Fibroblast of upper back skin (primary cell): ENCODE data around the gene OPA3.

ENCODE experiments used
- DNase-seq: peaks from one replicate; pipeline ENCODE4 v3.0.0-alpha.2; 2013

The OPA3 gene

GRCh38 chr19:45597425-45598111 is 13.0 kb upstream of the OPA3 start:
- DNase-seq = no peak

- no peak for DNase-seq
Observed at GRCh38 chr19:45595814-45596213, 11.2 kb upstream of the OPA3 start.

- no peak for DNase-seq
Observed at GRCh38 chr19:45593520-45593919, 8.9 kb upstream of the OPA3 start.

- no peak for DNase-seq
Observed at GRCh38 chr19:45592366-45592765, 7.8 kb upstream of the OPA3 start.

GRCh38 chr19:45591638-45592005 is 7.0 kb upstream of the OPA3 start:
- DNase-seq = no peak

- peak; percentile 41 for DNase-seq
Observed at GRCh38 chr19:45591004-45591637, 6.5 kb upstream of the OPA3 start.

GRCh38 chr19:45590300-45591003 is 5.8 kb upstream of the OPA3 start:
- DNase-seq = no peak

- no peak for DNase-seq
Observed at GRCh38 chr19:45589768-45590167, 5.2 kb upstream of the OPA3 start.

DNA sequence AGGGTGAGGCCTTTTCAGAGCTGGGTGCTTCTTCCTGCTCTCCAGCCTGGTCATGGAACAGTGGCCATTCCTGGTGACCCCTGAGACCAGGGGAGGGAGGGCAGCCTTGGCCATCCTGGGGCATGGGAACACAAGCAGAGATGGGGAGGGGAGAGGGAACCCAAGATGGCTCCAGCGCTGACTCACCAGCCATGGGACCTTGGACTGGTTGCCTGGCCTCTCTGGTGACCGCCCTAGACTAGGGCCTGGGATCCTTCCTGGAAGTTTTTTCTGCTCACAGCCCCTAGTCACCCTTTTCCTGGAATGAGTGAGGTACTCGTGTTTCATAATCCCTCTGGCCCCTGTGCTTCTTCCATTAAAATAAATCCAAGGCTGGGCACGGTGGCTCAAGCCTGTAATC is 3.3 kb upstream of the OPA3 start:
- DNase-seq = no peak

DNA sequence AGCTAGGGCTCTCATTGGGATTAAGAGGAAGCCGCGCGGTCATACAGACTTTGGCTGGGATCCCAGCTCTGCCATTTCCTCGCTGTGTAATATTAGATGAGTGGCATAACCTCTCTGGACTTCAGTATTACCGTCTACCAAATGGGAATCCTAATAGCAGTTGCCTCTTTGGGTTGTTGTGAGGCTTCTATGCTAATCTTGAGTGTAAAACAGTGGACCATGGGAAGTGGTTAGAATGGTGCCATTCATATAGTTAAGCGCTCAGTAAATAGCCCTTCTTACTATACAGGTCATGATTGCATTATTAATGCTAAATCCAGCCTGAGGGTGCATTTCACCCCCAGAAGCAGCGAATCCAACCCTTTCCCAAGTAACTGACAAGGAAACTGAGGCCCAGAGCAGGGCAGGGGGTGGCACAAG is 566 bp upstream of the OPA3 start:
- no peak for DNase-seq

DNA sequence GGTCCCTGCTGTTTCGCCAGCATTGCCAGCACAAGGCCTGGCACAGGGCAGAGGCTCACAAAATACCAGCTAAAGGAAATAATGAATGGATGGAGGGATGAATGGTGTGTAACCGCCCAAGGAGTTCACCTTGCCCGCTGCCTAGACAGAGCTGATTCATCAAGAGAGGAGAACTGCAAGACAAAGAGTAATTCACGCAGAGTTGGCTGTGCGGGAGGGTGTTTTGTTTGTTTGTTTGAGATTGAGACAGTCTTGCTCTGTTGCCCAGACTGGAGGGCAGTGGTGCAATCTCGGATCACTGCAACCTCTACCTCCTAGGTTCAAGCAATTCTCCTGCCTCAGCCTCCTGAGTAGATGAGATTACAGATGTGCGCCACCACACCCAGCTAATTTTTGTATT is 3.0 kb downstream of the OPA3 start:
- DNase-seq = no peak

DNA sequence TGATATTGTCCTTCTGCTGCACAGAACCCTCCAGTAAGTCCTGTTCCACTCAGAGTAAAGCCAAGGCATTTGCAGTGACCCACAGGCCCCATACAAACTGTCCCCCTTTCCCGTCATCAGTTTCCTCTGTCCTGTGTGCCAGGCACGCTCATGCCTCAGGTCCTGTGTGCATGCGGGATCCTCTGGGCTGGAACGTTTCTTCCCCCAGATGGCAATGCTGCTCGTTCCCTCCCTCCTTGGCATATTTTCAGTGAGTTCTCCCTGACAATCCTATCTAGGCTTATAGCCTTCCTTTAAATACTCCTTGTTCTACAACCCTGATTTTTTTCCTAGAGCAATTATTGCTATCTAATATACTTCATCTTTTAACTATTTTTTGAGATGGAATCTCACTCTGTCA is 5.7 kb downstream of the OPA3 start:
- DNase-seq = no peak

DNA sequence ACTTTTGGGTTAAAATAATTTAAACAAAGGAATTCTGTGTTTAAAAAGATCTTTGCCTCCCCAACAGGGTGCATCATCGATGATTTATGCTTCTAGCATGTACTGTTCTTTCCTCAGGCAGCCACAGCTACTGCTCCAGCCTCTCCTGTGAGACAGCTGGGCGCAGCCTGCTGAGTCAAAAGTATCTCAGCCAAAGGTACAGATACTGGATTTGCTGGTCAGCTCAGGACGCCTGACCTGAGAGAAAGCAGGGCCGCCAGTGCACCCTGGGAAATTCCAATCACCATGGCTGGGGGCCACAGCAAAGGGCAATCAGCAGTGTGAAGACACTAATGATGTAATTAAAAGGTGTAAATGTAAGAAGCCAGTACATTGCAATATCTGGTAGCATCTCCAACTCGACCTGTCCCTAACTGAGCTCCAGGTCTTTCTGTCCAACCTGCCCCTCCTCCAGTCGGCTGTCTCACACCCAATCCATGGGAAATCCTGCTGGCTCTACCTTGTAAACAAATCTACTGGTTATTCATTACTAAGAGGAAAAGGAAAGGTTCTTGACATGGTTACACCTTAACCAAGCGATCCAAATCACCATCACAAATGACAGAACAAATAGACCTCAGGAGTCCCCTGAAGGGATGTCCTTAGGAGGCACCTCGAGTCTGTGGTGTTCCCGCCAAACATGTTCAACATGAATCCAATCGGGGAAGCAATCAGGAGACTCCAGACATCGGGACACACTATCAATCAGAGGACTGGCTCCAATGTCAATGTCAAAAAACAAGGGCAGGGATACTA is 7.3 kb downstream of the OPA3 start:
- peak; percentile 91 for DNase-seq

DNA sequence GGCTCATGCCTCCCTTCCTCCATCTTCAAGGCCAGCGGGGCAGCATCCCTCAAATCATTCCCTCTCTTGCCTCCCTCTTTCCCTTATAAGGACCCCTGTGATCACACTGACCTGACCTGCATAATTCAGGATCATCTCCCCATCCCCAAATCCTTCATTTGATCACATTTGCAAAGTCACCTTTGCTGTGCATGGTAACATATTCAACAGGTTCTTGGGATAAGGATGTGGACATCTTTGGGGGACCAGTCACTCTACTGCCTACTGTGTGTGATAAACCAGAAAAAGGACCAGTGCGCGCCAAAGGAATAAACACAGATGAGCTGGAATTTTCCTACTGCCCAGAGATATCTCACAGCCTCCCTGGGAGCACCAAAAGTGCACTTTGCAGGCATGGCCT is 7.9 kb downstream of the OPA3 start:
- no peak for DNase-seq

DNA sequence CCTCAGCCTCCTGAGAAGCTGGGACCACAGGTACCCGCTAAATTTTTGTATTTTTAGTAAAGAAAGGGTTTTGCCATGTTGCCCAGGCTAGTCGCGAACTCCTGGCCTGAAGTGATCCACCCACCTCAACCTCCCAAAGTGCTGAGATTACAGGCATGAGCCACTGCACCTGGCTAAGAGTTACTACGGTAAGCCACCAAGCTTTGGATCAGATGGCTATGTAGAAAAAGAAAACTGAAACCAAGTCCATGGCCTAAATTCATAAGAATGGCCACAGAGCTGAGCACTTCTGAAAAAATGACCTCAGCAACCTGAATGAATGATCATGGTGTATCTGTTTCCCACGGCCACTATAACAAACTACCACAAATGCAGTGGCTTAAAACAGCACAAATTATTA is 9.4 kb downstream of the OPA3 start:
- no peak for DNase-seq

GRCh38 chr19:45574526-45574925 is 10.1 kb downstream of the OPA3 start:
- DNase-seq = no peak

DNA sequence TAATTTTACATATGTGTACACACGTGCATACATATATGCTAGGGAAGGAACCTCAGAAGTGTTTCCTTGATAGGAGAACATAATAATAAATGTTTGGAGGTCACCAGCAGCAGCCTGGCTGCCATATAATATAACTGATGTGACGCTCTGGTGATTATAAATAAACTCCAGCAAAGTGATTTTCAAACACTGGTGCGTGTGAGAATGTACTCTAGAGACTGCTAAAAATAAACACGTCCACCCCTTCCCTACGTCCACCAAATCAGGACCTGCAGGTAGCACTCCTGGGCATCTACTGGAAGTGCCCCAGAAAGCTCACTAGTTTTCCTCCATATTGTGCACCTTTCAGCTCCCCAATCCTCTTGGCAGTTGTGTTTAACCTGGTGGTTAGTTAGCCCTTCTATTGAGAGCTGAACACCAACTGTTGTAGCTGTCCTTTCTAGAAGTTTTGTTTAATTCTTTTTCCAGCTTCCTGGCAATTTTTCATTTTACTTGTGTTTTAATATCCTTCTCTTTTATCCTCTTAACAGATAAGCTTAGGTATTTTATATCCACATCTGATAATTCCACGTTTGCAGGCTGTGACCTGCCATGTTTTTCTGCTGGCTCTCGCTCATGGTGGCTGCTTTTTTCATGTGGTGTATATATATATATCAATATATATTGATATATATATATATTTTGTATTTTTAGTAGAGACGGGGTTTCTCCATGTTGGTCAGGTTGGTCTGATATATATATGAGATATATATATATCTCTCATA is 13.0 kb downstream of the OPA3 start:
- no peak for DNase-seq

GRCh38 chr19:45569619-45570421 is 14.8 kb downstream of the OPA3 start:
- peak; percentile 23 for DNase-seq

DNA sequence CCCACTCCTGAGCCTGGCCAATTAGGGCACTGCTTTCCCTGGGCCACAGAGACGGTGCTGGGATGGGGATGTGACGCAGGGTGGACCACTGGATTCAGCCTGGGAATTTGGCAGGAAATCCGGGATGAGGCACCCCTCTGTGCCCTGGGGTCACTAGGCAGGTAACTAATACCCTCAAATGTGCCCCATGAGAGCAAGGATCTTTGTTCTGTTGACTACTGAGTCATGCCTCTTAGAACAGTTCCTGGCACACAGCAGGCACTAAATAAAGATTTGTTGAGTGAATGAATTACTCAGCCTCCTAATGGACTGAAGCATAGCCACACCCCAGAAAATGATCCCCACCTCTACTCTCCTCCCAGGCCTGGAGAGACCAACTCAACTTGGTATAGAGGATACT is 15.9 kb downstream of the OPA3 start:
- DNase-seq = peak; percentile 69

- no peak for DNase-seq
Observed at GRCh38 chr19:45567609-45568008, 17.0 kb downstream of the OPA3 start.

DNA sequence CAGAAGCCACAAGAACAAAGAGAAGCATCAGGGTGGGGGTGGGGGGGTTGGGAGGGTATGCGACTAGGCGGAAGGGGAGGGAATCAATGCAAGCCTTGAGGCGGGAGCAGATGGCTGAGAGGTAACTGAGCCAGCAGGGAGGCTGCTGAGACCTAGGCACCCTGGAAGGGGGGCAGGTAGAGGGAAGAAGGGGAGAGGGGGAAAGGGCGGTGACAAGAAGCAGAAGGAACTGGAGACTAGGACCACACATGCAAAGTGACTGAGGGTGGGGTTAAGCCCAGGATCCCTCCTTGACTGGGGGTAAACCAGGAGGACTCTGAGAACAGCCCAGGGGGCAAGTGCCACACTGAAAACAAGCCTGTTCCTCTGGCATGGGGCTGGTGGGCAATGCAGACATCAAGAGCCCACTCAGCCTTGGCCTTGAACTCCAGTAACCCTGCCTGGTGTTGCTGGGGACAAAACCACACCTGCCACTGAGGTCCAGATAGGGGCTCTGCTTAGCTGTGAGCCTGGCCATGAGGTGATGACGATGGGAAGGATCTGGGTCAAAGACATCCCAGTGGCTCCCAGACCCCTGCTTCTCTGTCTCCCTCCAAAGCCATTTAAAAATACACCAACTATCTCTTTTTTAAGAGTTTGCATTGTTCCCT is 20.3 kb downstream of the OPA3 start:
- DNase-seq = no peak
